AG04449 (cell line): ENCODE results near the gene IL17REL.

ENCODE experiments used
- CTCF ChIA-PET: fragments of 350-600 bp; formaldehyde crosslinking; extraction: SDS; loops from one replicate; lab custom pipeline; 2021; ENCODE audit warnings: antibody characterized with exemption; lab: Yijun Ruan, JAX
- POLR2A ChIA-PET: fragments of 400-600, 350-600 bp; formaldehyde crosslinking; extraction: SDS; loops from one replicate; lab custom pipeline; 2020; ENCODE audit warnings: antibody characterized with exemption, inconsistent platforms; lab: Yijun Ruan, JAX
- DNase-seq: peaks from one replicate; pipeline ENCODE4 v3.0.0-alpha.2; 2010; ENCODE audit warnings: low read depth, low spot score
- H3K4me3 ChIP-seq: 2 replicates; pipeline ENCODE4 v1.5.1; 2011; ENCODE audit warnings: low read depth, mild to moderate bottlenecking, control low read depth, low read length
- TF ChIP-seq, protein P1 (sequence below): IDR thresholded peaks from one replicate; pipeline ENCODE4 v1.5.1; 2011; ENCODE audit warnings: mild to moderate bottlenecking, moderate library complexity, low read length, control low read depth, inconsistent platforms; ENCODE audit not compliant: insufficient read depth; ENCODE audit errors: missing control alignments

IL17REL gene

DNA sequence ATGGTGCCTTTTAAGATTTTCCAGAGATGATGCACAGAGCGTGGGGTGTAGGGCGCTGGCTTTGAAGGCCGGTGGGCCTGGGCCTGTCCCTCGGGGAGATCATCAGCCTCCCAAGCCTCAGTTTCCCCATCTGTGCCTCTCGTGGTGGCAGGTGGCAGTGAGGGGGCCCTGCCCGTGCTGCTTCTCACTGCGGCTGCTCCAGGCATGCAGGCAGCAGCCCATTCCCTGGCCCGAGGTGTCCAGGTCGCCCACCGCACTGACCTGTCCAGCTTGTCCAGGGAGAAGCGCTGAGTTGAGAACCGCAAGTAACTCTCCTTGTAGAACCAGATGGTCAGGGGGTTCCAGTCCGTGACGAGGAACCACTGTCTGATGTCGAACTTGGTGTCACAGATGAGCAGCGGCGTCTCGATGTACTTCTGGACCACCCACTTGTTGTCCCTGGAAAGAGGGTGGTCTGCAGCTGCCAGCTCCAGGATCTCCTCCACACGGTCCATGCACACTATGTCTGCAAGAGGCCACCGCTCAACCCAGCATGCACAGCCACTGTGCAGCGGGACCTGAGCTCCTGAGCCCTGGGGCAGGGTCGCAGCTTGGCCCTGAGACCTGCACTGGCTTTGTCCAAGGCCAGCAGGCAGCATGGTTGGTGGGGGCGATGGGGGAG lies 20.5 kb upstream of the IL17REL start:
- POLR2A ChIA-PET: no interaction called here
- TF ChIP-seq, protein P1, sequence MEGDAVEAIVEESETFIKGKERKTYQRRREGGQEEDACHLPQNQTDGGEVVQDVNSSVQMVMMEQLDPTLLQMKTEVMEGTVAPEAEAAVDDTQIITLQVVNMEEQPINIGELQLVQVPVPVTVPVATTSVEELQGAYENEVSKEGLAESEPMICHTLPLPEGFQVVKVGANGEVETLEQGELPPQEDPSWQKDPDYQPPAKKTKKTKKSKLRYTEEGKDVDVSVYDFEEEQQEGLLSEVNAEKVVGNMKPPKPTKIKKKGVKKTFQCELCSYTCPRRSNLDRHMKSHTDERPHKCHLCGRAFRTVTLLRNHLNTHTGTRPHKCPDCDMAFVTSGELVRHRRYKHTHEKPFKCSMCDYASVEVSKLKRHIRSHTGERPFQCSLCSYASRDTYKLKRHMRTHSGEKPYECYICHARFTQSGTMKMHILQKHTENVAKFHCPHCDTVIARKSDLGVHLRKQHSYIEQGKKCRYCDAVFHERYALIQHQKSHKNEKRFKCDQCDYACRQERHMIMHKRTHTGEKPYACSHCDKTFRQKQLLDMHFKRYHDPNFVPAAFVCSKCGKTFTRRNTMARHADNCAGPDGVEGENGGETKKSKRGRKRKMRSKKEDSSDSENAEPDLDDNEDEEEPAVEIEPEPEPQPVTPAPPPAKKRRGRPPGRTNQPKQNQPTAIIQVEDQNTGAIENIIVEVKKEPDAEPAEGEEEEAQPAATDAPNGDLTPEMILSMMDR: no peak
- CTCF ChIA-PET: interaction anchor here (6.1 kb wide), 1 partner anchor 101 kb away, joined by 165 read pairs; no protein-coding TSS in a partner anchor
- no peak overlapping the region for H3K4me3 ChIP-seq
- no peak for DNase-seq

DNA sequence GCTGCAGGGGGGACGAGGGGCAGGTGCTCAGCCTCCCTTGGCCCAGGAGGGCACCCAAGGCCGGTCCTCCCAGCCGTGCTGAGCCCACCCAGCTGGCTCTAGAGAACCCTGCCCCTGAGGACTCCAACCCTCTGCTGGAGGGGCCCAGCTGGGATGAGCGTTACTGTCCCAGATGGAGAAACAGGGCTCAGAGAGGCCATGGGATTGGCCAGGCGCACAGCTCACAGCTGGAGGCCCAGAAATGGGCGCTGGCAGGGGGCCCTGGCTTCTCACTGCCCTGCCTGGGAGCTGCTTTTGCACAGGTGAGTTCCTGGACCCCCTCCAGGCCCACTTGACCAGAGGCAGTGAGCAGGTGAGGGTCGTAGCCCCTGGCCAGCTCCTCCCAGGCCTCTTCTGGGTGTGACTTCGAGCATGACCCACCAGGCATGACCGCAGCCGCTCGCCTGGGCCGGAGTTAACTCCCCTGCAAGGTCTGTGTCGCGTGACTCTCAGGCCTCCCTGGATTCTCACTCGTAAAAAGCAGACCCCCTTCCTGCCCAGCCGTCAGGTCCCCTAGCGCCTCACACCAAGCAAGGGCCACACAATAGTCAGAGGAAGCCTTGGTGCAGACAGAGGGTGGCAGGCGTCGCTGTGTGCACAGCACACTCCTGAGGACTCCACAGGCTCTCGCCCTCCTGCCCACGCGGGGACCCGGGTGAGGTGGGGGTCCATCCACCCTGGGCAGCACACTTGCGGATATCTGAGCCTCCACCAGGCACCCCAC lies 19.7 kb upstream of the IL17REL start:
- TF ChIP-seq, protein P1: no peak
- no peak for DNase-seq
- no peak overlapping the region for H3K4me3 ChIP-seq
- CTCF ChIA-PET: interaction anchor here (1.2 to 6.1 kb wide), 4 partner anchors 23 to 265 kb away, joined by 3 to 165 read pairs (median 28); no protein-coding TSS in a partner anchor
- POLR2A ChIA-PET: no interaction called here

DNA sequence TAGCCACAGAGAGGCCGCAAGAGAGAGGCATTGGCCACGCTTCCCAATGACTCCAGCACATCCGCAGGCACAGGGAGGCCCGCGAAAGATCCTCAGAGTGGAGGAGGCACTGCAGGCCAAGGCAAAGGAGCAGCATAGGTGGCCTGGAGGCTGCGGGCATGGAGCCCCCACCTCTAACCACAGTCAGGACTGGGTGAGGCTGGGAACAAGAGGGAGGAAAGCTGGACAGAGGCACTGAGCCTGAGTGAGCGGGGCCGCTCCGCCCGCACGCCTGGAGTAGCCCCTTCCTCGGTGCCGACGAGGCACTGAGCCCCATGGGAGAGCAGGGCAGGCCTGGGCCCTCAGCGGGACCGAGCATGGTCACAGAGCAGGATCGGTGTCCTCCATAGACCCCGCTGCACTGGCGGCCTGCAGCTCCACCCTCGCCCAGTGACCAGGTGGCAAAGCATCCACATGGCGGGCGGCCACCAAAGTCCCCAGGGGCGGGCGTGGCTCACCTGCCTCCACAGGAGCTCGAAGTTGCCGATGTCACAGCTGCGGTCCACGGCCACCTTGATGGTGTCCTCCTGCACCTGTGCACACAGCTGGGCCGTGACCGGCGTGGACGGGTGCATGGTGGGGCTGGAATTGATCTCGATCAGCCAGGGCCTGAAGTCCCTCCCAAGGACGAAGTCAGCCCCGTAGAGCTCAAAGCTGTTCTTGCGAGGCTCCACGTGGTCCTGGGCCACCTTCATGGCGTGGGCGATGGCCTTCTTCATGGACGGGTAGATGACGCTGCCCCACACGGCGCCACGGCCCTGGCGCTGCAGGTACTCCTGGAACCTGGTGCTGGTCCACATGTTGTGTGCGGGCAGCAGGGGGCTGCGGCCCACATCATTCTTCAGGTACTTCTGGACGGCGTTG lies 18.9 kb upstream of the IL17REL start:
- ChIA-PET POLR2A (no interaction called here), CTCF (interaction anchor here (0.8 to 6.1 kb wide), 19 partner anchors 9 to 268 kb away, joined by 3 to 165 read pairs (median 5); partner anchors contain the start of genes ALG12 and CRELD2)
- TF ChIP-seq, protein P1: no peak
- no peak for DNase-seq
- H3K4me3 ChIP-seq: no peak overlapping the region

DNA sequence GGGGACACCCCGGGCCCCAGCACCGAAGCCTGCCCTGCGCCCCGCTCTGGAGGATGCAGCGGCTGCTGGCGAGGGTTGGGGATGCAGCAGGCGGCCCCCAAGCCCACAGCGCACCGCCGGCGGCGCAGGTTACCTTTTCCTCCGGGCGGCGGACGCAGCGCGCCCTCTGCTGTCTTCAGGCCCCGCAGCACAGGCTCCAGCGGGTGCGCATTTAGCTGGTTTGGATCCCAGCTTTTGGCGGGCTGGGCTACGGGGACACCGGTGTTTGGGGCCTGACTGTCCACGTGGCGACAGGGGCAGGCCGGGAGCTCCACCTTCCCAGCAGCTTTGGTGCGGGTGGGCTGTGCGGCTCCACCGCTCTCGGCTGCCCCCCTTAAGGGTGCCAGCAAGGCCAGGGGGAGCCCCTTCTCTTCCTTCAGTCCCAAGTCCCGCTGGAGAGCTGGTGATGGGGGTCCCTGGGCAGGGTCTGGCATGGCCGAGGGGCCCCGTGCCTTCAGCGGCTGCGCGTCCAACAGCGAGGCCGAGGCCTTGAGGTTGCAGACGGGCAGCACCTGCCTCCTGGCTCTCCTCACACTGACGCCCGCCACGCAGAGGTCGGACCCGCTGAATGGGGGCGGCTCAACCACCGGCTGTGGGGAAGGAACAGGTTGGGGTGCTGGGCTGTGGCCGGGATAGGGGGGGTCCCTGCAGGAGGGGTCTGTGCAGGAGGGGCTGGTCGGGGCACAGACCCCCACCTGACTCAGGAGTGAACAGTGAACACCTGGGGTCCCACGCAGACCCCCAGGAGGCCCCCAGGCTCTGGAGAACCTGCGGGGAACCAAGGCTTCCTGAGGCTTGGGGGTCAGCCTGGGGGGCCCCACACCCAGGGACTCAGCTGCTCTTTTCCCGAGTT lies 18.0 kb upstream of the IL17REL start:
- ChIA-PET POLR2A (interaction anchor here (1.0 kb wide), 2 partner anchors 70 to 112 kb away, joined by 3 to 4 read pairs; partner anchors contain the start of genes ALG12, CRELD2 and PIM3), CTCF (interaction anchor here (0.6 to 6.1 kb wide), 33 partner anchors 10 to 267 kb away, joined by 3 to 165 read pairs (median 4); partner anchors contain the start of genes ALG12 and CRELD2)
- no peak for DNase-seq
- no peak overlapping the region for H3K4me3 ChIP-seq
- TF ChIP-seq, protein P1: peak; percentile 94

DNA sequence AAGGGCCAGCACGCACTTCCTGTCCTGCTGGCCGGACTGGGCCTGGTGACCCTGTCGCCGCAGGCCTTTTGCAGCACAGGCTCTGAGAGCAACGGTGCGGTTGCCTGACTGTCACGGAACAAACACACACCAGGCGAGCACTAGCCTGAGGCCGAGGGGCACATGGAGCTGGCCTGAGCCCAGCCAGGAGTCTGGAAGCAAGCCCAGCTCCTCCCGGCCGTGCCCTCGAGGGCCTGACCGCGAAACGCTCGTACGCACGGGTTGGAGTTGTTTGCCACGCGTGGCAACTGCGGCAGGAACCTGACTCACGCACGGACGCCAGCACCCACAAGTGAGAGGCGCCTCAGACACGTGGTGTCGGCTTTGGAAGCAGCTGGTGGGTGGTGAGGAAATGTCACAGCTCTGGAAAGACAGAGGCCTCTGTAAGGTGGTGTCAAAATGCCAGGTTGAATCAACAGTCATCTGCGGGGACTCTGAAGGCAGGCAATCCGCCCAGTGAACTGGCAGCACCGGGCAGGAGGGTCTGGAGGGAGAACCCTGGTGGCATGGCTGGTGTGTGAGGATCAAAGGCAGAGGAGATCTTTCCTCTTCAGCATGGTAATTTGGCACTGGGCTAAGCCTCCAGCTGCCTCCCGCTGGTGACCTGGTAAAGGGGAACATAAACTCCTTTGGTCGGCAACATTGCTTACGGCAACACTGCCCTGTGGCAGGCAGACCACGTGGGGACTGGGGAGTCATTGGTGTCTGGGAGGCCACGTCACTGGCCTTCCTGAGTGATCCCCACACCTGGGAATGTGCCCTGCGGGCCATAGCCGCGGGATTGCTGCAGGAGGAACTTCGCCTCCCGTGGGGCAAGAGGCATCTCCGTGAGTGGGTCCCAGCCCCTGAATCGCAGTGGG lies 15.3 kb upstream of the IL17REL start:
- no peak overlapping the region for H3K4me3 ChIP-seq
- POLR2A ChIA-PET: interaction anchor here (0.7 kb wide), 1 partner anchor 9 kb away, joined by 3 read pairs; no protein-coding TSS in a partner anchor
- TF ChIP-seq, protein P1: no peak
- DNase-seq: no peak
- CTCF ChIA-PET: interaction anchor here (1.0 to 2.1 kb wide), 4 partner anchors 26 to 97 kb away, joined by 3 to 14 read pairs (median 8); no protein-coding TSS in a partner anchor
